Pons (tissue), 1 donor: ENCODE data around the gene DIP2C.
"Not testable (repeated sequence)": the region's sequence is repeated elsewhere in the genome, so short reads cannot be mapped to it uniquely, and the experiment has no call there.

Experiments
- DNase-seq: peaks from one replicate; pipeline ENCODE4 v3.0.0-alpha.2; 2016; ENCODE audit warnings: low spot score

DIP2C gene

GRCh38 chr10:301536-301935 lies 387.9 kb downstream of the DIP2C start:
- DNase-seq = no peak

- not testable (repeated sequence) for DNase-seq
Observed at GRCh38 chr10:300580-300979, 388.9 kb downstream of the DIP2C start.

GRCh38 chr10:299969-300368 lies 389.5 kb downstream of the DIP2C start:
- no peak for DNase-seq

- DNase-seq = no peak
Observed at GRCh38 chr10:299512-299911, 390.0 kb downstream of the DIP2C start.

GRCh38 chr10:298033-298432 lies 391.4 kb downstream of the DIP2C start:
- DNase-seq = no peak

DNA sequence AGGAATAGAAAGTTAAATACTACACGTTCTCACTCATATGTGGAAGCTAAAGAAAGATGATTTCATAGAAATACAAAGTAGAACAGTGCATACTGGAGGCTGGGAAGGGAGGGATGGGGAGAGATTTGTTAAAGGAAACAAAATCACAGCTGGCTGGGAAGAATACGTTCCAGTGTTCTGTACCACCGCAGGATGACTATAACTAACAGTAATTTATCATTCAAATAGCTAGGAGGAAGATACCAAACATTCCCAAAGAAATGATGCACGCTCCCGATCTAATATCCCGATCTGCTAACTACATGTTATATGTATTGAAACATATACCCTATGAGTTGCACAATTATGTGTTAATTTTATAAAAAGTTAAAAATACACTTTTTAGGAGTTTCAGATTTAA lies 391.9 kb downstream of the DIP2C start:
- DNase-seq = no peak

DNA sequence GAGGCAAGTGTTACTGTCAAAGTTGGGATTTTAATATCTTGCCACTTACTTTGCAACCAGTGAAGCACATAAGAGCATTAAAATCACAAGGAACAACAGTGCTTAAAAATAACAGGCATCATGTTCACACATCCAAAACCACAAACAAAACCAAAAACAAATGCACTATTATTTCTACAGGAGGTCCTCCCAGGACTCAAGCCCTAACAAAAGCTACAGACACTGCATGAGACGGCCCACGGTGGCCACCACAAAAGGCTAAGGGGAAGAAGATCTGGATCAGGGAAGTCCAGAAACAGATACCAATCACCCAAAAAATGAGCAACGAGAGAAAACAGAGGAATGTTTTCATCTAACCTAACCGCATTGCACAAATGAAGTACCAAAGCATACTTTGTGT lies 395.8 kb downstream of the DIP2C start:
- peak; percentile 47 for DNase-seq

DNA sequence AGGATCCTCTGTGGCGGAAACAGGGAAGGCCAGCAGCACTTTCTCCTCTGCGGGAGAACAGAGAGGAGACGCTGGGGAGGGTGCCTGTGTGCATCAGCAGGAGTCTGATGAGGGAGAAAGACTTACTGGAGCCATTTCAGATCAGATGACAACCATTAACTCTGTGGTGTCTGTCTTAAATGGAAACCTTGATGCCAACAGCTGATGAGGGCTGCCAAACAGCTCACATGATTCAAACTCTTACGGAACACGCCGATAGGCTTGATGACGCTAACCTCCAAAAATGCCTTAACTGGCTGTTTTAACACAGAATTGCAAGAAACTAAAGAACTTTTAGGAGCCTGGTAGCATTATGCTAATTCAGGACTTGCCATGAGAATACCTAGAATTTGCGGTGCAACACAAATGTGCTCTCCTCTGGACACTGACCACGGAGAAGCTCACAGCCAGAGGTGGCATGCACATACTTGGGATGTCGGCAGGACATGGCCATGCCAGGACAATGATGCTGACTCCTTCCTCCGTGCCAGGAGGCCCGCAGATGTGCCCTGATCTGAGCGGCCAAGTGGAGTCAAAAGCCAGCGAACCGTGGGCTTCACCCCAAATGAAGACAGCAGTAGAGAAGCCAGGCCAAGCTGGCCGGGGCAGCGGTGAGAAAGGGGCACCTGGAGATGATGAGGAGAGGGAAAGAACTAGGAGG lies 399.3 kb downstream of the DIP2C start:
- DNase-seq = no peak

- DNase-seq = no peak
Observed at GRCh38 chr10:289581-289980, 399.9 kb downstream of the DIP2C start.

GRCh38 chr10:288316-289200 lies 400.9 kb downstream of the DIP2C start:
- DNase-seq = no peak

DNA sequence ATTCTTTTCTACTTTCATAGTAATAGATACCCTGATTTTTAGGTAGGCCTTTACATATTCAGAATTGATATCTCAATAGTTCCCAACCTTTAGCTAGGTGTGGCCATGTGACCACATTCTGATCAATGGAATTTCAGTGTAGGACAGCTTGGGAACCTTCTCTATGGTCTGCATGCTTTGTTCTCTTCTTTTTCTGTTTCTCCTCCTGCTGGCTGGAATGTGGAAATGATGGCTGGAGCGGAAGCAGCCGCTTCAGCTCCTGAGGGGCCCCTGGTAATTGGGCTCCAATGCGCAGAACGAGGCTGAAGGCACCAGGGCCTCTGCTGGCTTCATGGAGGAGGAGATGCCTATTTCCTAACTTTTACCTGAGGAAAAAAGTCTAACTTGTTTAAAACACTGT lies 401.7 kb downstream of the DIP2C start:
- no peak for DNase-seq

DNA sequence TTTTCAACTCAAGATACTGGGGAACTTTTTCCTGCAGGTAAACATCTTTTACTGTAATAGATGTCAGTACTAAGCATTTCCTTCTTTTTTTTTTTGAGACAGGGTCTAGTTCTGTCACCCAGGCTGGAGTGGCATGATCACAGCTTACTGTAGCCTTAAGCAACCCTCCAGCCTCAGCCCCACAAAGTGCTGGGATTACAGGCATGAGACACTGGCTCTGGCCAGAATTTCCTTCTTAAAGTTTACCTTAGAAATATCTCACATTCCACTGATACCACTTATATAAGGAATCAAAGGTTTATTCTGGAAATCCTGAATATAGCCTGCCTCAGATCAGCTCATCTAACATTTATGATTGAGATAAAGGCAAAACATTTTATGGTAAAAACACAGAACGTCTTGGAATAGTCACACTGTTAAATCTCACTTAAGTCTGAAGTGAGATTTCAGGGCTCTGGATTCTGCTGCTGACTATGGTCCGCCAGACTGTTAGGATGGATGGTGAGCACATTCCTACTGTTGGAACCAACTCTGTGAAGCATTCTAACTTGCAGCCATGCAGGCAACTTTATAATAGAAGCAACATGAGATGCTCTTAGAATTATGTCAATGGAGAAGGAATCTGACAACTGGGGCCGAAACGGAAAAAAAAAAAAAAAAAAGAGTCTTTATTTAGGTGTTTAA lies 402.3 kb downstream of the DIP2C start:
- no peak for DNase-seq

- DNase-seq = no peak
Observed at GRCh38 chr10:285216-285615, 404.3 kb downstream of the DIP2C start.

DNA sequence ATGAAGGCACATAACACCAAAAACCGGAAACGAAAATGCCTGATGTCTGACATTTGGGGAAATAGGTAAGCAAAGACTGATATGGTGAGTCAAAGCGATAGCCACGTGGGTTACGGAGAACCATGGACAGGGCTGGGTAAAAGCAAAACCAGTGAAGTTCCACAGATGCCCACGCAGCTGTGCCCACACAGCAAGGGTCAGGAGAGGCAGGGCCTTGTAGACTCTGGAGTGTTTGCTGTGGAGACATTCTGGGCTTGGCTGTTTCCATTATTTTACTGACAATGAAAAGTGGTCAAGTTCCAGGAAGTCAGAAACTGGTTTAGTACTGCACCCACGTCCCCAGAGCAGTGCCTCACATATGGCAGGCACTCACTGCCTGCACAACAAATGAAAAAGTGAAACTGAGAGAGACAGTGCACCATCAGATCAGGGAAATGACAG lies 405.5 kb downstream of the DIP2C start:
- DNase-seq = no peak

- DNase-seq = no peak
Observed at GRCh38 chr10:283140-283479, 406.4 kb downstream of the DIP2C start.

GRCh38 chr10:282294-283139 lies 407.0 kb downstream of the DIP2C start:
- no peak for DNase-seq

DNA sequence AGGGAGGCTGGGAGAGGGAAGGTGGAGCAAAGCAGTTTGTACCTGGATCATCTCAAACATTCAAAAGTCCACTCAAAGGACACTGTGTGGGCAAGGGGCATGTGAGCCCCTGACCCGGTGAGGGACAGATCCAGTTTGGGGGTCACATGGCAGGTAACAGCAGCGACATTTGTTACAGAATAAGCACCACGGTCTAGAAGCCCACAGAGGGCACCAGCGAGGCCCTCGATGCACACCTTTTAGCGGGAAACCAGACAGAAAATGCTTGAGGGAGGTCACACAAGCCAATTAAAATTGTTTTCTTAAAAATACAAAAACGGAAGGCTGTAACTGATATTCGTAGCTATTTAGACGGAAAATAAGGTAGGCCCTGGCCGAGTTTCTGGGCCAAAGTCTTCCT lies 409.8 kb downstream of the DIP2C start:
- no peak for DNase-seq

DNA sequence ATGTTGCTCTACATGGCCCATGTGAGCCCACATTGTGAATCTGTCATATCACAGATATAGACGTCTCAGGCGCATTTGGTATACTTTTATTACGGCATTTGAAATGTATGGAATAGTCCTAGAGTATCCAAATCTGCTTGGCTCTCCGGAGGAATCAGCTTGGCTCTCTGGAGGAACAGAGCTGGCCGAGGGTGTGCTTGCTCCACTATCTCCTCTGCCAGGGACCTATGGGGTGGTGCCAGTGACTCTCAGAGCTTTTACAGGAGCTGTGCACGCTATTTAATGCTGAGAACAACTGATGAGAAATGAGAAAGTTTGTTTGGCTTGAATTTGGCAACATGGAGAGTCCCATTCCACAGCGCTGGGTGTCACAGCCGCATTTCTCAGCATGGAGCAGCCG lies 410.2 kb downstream of the DIP2C start:
- no peak for DNase-seq

- DNase-seq = no peak
Observed at GRCh38 chr10:278707-279106, 410.8 kb downstream of the DIP2C start.

GRCh38 chr10:277963-278362 lies 411.5 kb downstream of the DIP2C start:
- no peak for DNase-seq

- no peak for DNase-seq
Observed at GRCh38 chr10:275680-276079, 413.8 kb downstream of the DIP2C start.

DNA sequence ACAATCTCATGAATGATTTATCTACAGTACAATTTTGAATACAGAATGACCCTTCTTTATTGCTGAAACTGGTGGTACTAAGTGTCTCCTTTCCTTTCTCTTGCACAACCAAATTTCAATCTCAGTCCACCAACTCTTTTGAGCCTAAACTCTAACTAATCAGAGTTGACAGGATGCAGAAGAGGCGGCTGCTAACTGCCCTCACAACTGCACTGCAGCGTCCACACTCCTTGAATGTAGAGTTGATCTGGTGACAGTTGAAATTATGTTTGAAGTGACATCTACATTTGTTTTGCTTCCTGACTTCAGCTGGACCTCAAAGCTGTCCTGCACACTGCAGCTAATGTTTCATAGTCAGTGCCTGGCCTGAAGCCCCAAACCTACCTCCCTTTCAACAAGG lies 414.6 kb downstream of the DIP2C start:
- no peak for DNase-seq
